KG1 (cell line): ENCODE data around the gene DOP1A.
"Not testable (repeated sequence)": the region's sequence is repeated elsewhere in the genome, so short reads cannot be mapped to it uniquely, and the experiment has no call there.

ENCODE experiments used
- DNase-seq: peaks from one replicate; lab custom pipeline; 2025; lab: John Stamatoyannopoulos, UW

Gene DOP1A

DNA sequence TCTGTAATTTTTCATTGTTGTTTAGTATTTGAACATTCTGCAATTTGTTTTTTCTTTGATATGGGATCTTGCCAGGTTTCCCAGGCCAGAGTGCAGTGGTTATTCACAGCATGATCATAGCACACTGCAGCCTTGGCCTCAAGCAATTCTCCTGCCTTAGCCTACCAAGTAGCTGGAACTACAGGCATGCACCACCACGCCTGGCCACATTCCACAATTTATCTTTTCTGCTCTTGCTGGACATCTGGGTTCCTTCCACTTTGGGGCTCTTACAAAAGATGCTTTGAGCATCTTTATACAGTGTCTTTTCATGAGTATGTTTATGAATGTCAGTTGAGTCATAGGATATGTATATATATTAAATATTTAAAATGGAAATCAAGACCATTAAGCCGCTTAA, 83.6 kb downstream of the DOP1A start:
- DNase-seq = no peak

- DNase-seq = no peak
Observed at GRCh38 chr6:83152913-83153312, 85.4 kb downstream of the DOP1A start.

DNA sequence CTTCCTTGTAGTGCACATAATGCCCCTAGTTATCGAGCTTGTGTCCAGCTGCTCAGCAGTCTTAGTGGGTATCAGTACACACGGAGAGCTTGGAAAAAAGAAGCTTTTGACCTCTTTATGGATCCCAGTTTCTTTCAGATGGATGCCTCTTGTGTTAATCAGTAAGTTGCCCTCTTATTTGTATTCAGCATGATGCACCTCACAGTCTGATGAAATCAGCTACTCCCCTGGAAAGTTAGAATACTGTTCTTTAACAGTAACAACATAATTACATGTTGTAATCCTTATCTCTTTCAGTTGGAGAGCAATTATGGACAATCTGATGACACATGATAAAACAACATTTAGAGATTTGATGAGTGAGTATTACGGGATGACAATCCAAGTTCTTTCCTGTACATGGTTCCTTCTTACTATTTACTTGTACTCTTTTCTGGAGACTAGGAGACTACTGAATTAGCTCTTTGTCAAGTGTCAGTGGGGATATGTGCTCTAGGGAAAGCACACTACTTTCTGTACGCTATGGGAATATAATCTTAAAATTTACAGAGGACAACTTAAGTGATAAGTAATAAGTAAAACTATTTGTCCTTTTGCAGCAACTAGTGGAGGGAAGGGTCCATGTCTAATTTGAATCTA, 86.5 kb downstream of the DOP1A start:
- DNase-seq = no peak

GRCh38 chr6:83155794-83156193, 88.3 kb downstream of the DOP1A start:
- no peak for DNase-seq

GRCh38 chr6:83160167-83160566, 92.7 kb downstream of the DOP1A start:
- DNase-seq = no peak

- no peak for DNase-seq
Observed at GRCh38 chr6:83167726-83168278, 100.3 kb downstream of the DOP1A start.

DNA sequence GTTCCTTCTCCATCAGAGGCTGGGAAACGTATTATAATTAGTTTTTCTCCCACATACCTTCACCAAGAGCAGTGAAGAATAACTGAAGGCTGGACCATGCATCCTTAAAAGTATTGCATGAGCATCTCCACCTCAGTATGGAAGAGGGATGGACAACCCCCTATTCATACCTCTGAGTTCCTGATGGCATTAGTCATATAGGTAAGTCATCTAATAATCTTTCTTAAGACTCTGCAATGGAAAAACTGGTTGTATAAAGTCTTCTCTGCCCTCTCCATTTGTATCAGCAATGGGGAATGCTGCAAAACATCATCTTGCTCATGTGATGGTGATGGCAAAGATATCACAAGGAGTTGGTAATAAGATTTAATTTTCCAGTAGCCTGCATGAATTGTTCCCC, 101.1 kb downstream of the DOP1A start:
- no peak for DNase-seq

- no peak for DNase-seq
Observed at GRCh38 chr6:83169106-83169505, 101.6 kb downstream of the DOP1A start.

DNA sequence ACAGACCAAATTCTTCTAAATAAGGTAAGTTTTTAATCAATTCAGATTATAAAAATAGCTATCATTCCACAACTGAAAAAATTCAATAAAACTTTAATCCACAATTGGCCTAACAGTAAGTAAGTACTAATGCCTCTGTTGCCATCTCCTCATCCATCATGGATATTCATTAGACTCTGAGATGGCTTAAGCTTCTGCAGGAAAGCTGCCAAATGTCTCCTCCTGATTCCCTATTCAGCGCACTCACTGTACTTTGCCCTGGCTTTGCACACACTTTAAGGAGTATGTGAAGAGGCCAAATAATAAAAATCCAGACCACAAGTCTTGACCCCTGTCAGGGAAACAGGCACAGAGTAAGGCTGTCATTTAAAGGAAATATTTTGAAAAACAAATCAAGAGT, 102.0 kb downstream of the DOP1A start:
- DNase-seq = no peak

- DNase-seq = no peak
Observed at GRCh38 chr6:83176246-83176645, 108.8 kb downstream of the DOP1A start.

GRCh38 chr6:83180426-83180950, 113.0 kb downstream of the DOP1A start:
- DNase-seq = no peak

GRCh38 chr6:83182114-83182513, 114.6 kb downstream of the DOP1A start:
- no peak for DNase-seq

DNA sequence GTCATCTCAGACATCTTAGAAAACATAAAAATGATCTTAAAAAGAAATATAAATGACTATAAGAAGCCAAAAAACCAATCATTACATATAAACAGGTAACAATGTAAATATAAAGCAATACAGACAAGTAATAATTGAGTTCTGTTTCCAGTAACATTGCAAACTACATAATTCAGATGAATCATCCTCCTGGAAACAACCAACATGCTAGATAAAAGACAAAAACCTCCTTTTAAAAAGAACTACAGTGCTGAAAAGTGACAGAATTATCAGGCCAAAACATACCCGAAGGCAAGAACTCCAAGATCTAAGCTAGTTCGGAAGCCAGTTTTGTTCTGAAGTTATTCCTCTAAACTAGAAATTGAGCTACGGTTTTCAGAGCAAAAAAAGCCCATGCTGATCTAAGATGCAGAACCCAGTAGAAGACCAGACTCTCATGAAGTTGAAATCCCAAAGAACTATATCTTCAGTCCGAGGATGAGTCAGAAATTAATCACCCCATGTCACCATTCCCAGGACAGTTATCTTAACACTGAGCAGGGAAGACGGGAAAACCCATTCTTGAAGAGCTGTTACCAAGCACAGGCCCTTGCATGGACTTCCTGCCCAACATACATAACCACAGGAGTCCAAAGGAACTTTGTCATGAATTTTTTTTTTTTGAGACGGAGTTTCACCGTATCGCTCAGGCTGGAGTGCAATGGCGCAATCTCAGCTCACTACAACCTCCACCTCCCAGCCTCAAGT, 115.8 kb downstream of the DOP1A start:
- no peak for DNase-seq

GRCh38 chr6:83185096-83185495, 117.6 kb downstream of the DOP1A start:
- DNase-seq = no peak

DNA sequence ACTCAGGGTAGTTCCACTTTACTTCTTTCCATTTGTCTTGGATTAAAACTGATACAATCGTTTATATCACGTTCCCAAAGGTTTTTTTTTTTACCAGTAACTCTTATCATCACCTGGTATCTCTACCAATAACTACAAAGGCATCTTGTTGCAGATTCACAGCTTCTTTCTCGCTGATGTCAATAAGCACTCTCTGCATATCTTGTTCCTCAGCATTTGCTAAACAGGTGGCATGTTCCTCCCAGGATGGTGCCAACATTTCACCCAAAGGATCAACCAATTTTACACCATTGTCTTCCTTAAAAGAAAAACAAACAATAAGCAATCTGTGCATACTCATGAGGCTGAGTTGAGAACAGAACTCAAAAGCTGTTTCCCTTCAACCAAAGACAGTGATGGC, 121.0 kb downstream of the DOP1A start:
- DNase-seq = no peak

GRCh38 chr6:83190626-83191025, 123.2 kb downstream of the DOP1A start:
- no peak for DNase-seq

- DNase-seq = not testable (repeated sequence)
Observed at GRCh38 chr6:83191974-83192373, 124.5 kb downstream of the DOP1A start.

GRCh38 chr6:83192456-83192855, 125.0 kb downstream of the DOP1A start:
- DNase-seq = no peak

DNA sequence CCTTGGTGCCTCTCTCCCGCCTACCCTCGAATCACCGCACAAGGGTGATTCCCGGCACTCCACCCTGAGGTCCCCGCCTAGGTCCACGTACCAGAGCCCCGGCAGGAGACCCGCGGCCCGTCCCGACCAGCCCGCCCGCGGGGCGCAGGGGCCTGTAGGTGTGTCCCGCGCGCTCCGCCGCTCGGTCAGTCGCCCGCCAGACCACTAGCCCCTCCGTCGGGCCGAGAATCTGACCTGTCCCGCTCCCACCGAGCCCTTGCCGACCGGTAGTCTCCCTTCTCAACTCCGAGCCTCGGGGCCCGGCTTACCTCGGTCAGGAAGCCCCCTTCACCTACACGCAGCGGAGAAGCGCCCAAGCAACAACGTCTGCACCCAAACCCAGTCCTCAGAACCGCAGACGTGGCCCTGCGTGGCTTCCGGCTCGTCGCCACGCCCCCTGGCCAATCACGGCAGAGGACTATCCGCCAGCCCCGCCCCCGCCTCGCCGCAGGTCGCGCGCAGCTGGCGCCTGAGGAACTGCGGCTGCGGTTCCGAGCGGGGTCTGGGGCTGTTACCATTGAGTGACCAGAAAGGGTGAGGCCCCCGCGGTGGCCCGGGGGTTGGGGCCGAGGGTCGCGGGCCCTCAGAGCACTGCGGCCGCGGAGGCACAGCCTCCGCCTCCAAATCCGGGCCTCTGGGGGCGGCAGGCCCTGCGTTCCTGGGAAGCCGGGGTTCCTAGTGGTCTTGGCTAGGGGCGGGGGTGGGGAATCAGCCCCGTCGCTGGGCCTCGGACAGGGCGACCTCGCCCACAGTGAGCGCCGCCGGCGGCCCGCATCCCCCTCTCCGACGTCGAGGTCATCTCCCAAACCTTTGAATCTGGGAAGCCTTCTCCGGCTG, 125.6 kb downstream of the DOP1A start, which contains the start of the genes PGM3 and RWDD2A:
TSS of gene PGM3 (minus strand) at position 395 of the 876 bp plus-strand sequence. CDS start 2,253 bp downstream, outside the sequence.
TSS of gene RWDD2A (plus strand) at position 487 of the 876 bp plus-strand sequence. CDS start 1,095 bp downstream, outside the sequence.
- DNase-seq = peak; percentile 63

DNA sequence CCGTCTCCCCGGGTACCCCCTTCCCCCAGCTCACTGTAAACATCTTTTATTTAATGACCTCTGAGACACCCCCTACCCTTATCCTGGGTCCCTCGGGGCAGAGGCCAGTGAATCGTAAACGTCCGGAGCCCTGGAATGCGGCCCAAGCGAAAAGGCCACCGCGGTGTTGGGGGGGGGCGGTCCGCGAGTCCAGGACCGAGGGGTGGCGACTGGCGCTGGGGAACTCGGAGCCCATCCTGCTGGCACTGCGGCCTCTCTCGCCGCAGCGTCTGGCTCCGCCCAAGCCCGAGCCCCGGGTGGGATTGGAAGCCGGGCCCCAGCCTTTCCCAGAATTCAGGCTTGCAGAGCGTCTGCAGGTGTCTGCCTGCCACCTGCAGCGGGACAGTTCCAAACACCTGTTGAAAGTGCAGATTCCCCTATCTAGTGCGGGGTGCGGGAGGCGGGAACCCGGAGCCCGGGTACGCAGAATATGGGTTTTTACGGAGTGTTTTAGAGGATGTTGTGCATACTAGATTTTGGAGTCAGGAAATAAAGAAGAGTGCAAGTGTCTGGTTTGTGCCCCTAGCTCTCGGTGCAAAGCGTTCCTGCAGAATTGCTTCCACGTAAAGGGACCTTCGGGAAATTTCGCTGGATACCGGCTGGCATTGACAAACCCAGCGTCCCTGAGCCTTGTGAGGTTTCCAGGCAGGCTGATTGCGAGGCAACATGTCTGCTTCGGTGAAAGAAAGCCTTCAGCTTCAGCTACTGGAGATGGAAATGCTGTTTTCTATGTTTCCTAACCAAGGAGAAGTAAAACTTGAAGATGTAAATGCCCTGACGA, 126.5 kb downstream of the DOP1A start:
- DNase-seq = no peak
